GM21515 (cell line): ENCODE measurements around the gene BCAS1.
"Not testable (repeated sequence)": the region's sequence is repeated elsewhere in the genome, so short reads cannot be mapped to it uniquely, and the experiment has no call there.

Source experiments
- ATAC-seq: cut with Tn5 transposase; IDR thresholded peaks from one replicate; pipeline ENCODE4 v1.9.1; 2021; ENCODE audit not compliant: unreplicated experiment

Gene BCAS1

GRCh38 chr20:53990768-53991450, 79.5 kb downstream of the BCAS1 start:
- ATAC-seq: no peak

GRCh38 chr20:53990003-53990402, 80.4 kb downstream of the BCAS1 start:
- ATAC-seq: no peak

- no peak for ATAC-seq
These were observed 81.0 kb downstream of the BCAS1 start for GRCh38 chr20:53989401-53989800.

- ATAC-seq: no peak
These were observed 84.2 kb downstream of the BCAS1 start for GRCh38 chr20:53986037-53986650.

- no peak for ATAC-seq
These were observed 85.3 kb downstream of the BCAS1 start for GRCh38 chr20:53985150-53985518.

- no peak for ATAC-seq
These were observed 85.8 kb downstream of the BCAS1 start for GRCh38 chr20:53984356-53985149.

GRCh38 chr20:53983401-53983800, 87.0 kb downstream of the BCAS1 start:
- ATAC-seq: no peak

- ATAC-seq: no peak
These were observed 87.8 kb downstream of the BCAS1 start for GRCh38 chr20:53982624-53983023.

GRCh38 chr20:53981752-53982437, 88.5 kb downstream of the BCAS1 start:
- ATAC-seq: no peak

GRCh38 chr20:53981130-53981529, 89.3 kb downstream of the BCAS1 start:
- no peak for ATAC-seq

- ATAC-seq: no peak
These were observed 90.3 kb downstream of the BCAS1 start for GRCh38 chr20:53980031-53980465.

- no peak for ATAC-seq
These were observed 91.9 kb downstream of the BCAS1 start for GRCh38 chr20:53978497-53978896.

GRCh38 chr20:53977391-53977790, 93.0 kb downstream of the BCAS1 start:
- no peak for ATAC-seq

GRCh38 chr20:53975761-53976160, 94.6 kb downstream of the BCAS1 start:
- ATAC-seq: no peak

- no peak for ATAC-seq
These were observed 95.4 kb downstream of the BCAS1 start for GRCh38 chr20:53974785-53975555.

GRCh38 chr20:53973882-53974281, 96.5 kb downstream of the BCAS1 start:
- ATAC-seq: not testable (repeated sequence)

- no peak for ATAC-seq
These were observed 98.2 kb downstream of the BCAS1 start for GRCh38 chr20:53972179-53972578.

GRCh38 chr20:53971096-53971683, 99.2 kb downstream of the BCAS1 start:
- no peak for ATAC-seq

GRCh38 chr20:53970232-53970631, 100.2 kb downstream of the BCAS1 start:
- ATAC-seq: no peak

- ATAC-seq: no peak
These were observed 102.9 kb downstream of the BCAS1 start for GRCh38 chr20:53967527-53967926.
